GM12874 (cell line): Measurements from ENCODE around the gene NEGR1.

Experiments used
- TF ChIP-seq, protein P1 (sequence below): IDR thresholded peaks from 2 replicates; pipeline ENCODE4 v1.5.1; 2011; ENCODE audit warnings: low read depth, mild to moderate bottlenecking, control low read depth, low read length, moderate library complexity; ENCODE audit not compliant: insufficient read depth

The NEGR1 gene

DNA sequence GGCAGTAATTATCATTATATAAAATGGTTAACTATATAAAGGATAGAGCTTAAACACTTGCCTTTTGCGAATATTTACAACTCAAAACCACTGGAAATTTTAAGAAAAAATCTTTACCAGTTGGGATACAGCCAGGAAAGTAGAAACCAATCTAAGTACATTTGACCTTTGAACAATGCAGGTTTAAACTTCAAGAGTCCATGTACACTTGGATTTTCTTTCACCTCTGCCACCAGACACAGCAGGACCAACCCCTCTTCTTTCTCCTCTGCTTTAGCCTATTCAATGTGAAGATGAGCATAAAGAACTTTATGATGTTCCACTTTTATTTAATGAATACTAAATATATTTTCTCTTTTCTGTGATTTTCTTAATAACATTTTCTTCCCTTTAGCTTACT is 361.1 kb downstream of the NEGR1 start:
- TF ChIP-seq, protein P1, sequence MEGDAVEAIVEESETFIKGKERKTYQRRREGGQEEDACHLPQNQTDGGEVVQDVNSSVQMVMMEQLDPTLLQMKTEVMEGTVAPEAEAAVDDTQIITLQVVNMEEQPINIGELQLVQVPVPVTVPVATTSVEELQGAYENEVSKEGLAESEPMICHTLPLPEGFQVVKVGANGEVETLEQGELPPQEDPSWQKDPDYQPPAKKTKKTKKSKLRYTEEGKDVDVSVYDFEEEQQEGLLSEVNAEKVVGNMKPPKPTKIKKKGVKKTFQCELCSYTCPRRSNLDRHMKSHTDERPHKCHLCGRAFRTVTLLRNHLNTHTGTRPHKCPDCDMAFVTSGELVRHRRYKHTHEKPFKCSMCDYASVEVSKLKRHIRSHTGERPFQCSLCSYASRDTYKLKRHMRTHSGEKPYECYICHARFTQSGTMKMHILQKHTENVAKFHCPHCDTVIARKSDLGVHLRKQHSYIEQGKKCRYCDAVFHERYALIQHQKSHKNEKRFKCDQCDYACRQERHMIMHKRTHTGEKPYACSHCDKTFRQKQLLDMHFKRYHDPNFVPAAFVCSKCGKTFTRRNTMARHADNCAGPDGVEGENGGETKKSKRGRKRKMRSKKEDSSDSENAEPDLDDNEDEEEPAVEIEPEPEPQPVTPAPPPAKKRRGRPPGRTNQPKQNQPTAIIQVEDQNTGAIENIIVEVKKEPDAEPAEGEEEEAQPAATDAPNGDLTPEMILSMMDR: no peak

DNA sequence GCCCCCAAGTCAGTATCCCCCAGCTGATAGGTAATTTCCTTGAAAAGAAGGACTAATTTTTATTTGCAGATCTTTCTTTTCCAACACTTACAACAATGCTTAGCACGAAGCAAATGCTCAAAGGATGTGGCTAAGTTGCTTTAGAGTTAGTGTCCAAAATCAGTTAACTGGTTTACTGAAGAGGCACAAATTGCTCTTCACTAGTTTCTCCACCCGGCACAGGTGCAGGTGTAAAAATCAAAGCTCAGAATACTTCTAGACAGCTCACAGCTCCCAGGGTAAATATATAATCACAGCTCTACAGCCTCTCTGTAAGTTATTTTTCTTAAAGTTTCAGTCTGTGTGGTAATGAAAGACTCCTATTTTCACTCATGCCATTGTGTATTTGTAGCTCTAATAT is 361.8 kb downstream of the NEGR1 start:
- TF ChIP-seq, protein P1: no peak

DNA sequence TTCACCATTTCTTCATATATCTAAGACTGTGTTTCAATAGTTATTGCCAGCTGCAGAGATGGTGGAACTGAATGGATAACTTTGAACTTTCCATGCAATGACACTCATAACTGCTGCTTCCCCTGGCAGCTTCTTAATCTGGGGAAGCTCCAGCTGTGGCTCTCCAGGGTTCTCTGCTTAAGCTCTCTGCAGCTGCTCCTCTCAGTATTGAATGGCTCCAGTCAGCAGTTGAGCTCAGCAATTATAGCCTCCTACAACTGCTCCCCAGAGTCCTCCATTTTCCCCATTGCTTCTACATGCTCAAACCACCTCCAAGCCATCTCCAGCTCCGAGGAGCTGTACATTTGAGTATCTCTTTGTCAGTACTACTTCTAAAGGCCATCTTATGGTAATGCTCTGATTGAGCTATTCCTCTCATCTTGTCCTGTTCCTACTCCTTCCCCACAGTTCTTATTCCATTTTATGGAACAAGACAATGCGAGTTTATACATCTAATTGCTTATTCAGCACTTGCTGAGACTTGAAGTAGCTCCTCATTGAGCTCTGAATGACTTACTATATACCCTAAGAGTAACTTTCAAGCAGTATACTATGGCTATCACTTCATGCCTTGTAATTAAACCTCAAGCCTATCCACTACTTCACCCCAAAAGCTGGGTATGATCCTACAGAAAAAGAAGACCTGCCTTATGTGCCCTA is 362.4 kb downstream of the NEGR1 start:
- TF ChIP-seq, protein P1: no peak

DNA sequence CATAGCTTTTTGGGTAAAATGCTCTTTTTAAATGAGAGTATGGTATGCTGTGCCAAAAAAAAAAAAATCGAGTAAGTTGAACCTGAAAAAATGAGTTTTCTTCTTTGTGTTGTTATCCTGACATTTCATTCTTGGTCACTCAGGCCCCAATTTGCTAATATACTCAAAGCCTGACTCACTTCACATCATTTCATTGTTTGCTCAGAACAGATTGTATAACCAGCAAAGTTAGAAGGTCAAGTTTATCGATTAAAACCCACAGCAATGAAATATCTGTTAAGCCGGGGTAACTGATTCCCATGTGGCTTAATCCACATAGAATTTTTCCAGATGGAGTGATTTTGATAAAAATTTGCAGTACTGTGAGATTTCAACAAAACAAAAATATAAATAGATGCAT is 363.7 kb downstream of the NEGR1 start:
- TF ChIP-seq, protein P1: no peak

DNA sequence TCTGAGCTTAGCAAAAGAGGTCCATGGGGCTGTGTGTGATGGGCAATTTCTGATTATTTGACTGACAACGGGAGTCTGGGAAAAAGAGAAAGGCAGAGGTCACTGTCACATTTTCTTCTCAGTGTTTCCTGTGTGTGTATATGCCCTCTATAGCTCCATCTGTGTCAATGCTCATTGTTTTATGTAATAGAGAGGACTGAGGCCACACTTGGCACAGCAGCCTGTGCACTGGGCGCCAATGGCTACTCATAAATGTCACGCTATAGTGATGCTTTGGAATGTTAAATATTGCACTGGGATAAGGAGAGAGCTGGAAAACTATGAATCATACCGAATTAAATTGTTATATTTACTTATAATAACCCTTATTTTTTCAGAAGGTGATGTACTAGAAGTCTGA is 365.4 kb downstream of the NEGR1 start:
- TF ChIP-seq, protein P1: no peak

DNA sequence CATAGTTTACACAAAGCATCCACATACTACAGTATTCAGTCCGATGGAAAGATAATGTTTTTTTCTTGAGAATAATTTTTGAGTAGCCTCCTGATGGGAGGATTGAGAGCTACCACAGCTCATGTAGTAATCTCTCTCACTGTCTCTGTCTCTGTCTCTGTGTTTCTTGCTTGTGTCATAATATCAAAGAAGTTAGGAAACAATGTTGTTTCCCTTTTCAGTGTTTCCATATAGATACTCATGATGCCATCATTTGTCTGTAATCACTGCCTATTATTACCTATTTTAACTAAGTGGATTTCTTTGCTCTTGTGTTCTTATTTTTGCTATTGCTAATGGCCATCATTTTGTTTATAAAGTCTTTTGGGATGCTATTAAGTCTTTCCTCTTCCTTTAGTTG is 367.7 kb downstream of the NEGR1 start:
- TF ChIP-seq, protein P1: no peak

DNA sequence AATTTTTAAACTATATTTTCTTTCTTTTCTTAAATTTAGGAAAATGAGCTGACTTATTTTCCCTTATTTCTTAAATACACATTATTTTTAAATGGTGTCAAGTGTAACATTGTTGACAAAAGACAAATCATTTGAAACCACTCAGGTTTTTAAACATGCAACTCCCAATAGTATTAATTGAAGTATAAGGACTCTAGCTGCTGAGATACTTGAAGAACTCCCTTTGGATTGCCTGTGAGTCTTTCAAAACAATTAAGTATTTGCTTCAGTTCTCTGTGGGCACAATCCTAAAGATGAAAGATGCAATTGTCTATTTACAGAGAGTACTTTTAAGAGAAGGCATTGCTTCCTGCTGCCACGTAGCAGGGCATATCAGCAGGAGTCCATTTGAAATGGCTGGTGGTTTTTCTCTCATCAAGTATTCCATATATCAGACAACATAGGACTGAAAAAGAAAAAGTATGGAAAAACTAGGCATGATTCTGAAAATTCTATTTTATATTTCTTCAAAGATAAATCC is 373.4 kb downstream of the NEGR1 start:
- TF ChIP-seq, protein P1: no peak

DNA sequence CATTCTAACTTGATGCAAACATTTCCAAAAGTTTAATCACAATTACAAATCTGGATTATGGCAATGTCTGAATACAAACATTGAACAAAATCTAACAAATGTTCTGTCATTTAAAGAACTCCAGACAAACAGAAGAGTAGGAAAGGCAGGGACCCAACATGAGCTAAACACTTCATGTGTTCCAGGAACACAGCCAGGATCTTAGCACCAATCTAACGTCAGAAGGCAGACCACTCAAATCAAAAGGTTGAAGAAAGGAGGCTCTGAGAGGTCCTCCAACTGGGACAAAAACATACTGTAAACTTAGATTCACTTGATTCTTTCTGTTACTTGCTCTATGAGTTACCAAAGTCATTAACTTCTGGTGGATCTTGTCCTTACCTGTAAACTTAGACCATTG is 374.0 kb downstream of the NEGR1 start:
- TF ChIP-seq, protein P1: no peak
